Measurements from ENCODE around the gene COLEC12. TPM values are rescaled to one million over a fixed set of nuclear protein-coding genes. Genes with fewer than 3 reads are reported as not detected.

COLEC12 gene
- total RNA-seq, 2 donors from 2014 or later, result 10.9 to 15.3 TPM

GRCh38 chr18:334575-335132, 165.8 kb downstream of the COLEC12 start:
- H3K27me3 ChIP-seq, result no peaks in the 10 kb centered on the region
- no peak overlapping the region for H3K4me3 ChIP-seq
- no peaks in the 10 kb centered on the region for H3K36me3 ChIP-seq
- H3K27ac ChIP-seq, result no peak overlapping the region
- H3K4me1 ChIP-seq, result peaks cover 0 to 19% of the 10 kb centered on the region in 2 donors
- no peak for TF ChIP-seq CTCF (IDR thresholded peaks at IDR 0.05)
- no peaks in the 10 kb centered on the region for H3K9me3 ChIP-seq
- DNase-seq (ENCODE audit: low spot score), result no peak

- no peak for DNase-seq (ENCODE audit: low spot score)
- Histone ChIP-seq H3K36me3 (no peaks in the 10 kb centered on the region), H3K27ac (no peak overlapping the region), H3K4me3 (no peak overlapping the region), H3K9me3 (no peaks in the 10 kb centered on the region), H3K27me3 (no peaks in the 10 kb centered on the region), H3K4me1 (peaks cover 0 to 19% of the 10 kb centered on the region in 2 donors)
- no peak for TF ChIP-seq CTCF (IDR thresholded peaks at IDR 0.05)
Measured at GRCh38 chr18:332721-333510, 167.6 kb downstream of the COLEC12 start.

GRCh38 chr18:332007-332406, 168.5 kb downstream of the COLEC12 start:
- no peak for TF ChIP-seq CTCF (IDR thresholded peaks at IDR 0.05)
- H3K27ac ChIP-seq, result no peak overlapping the region
- no peaks in the 10 kb centered on the region for H3K36me3 ChIP-seq
- H3K4me3 ChIP-seq, result no peak overlapping the region
- DNase-seq (ENCODE audit: low spot score), result peak; percentile 61
- H3K9me3 ChIP-seq, result no peaks in the 10 kb centered on the region
- H3K27me3 ChIP-seq, result no peaks in the 10 kb centered on the region
- peaks cover 0 to 19% of the 10 kb centered on the region in 2 donors for H3K4me1 ChIP-seq

GRCh38 chr18:331221-331821, 169.2 kb downstream of the COLEC12 start:
- Histone ChIP-seq H3K27me3 (no peaks in the 10 kb centered on the region), H3K9me3 (no peaks in the 10 kb centered on the region), H3K36me3 (no peaks in the 10 kb centered on the region), H3K4me1 (peaks cover 0 to 19% of the 10 kb centered on the region in 2 donors), H3K4me3 (no peak overlapping the region), H3K27ac (no peak overlapping the region)
- no peak for DNase-seq (ENCODE audit: low spot score)
- no peak for TF ChIP-seq CTCF (IDR thresholded peaks at IDR 0.05)

GRCh38 chr18:328928-329327, 171.6 kb downstream of the COLEC12 start:
- DNase-seq (ENCODE audit: low spot score), result no peak
- no peaks in the 10 kb centered on the region for H3K27me3 ChIP-seq
- no peak overlapping the region for H3K27ac ChIP-seq
- peaks cover 0 to 19% of the 10 kb centered on the region in 2 donors for H3K4me1 ChIP-seq
- no peak for TF ChIP-seq CTCF (IDR thresholded peaks at IDR 0.05)
- H3K4me3 ChIP-seq, result no peak overlapping the region
- no peaks in the 10 kb centered on the region for H3K36me3 ChIP-seq
- no peaks in the 10 kb centered on the region for H3K9me3 ChIP-seq

Measured in right atrium auricular region (tissue), 2 donors.